PC-3 (cell line): ENCODE measurements around the gene CCDC191.

ENCODE experiments used
- EZH2 ChIP-seq: fragments of 300-600 bp; sonication (generic); IDR thresholded peaks from one replicate; pipeline ENCODE4 v1.6.1; 2017; ENCODE audit warnings: antibody characterized with exemption, mild to moderate bottlenecking, low read length; ENCODE audit not compliant: unreplicated experiment
- EZH2phosphoT487 ChIP-seq: fragments of 300-600 bp; sonication (generic); IDR thresholded peaks from 2 replicates; pipeline ENCODE4 v1.6.1; 2018; ENCODE audit warnings: mild to moderate bottlenecking, antibody characterized with exemption, low read length, borderline replicate concordance
- TF ChIP-seq, protein P1 (sequence below): fragments of 300-600 bp; sonication (generic); conservative IDR thresholded peaks from 2 replicates; pipeline ENCODE4 v1.5.1; 2017; ENCODE audit warnings: antibody characterized with exemption, low read depth, mild to moderate bottlenecking, low read length

DNA sequence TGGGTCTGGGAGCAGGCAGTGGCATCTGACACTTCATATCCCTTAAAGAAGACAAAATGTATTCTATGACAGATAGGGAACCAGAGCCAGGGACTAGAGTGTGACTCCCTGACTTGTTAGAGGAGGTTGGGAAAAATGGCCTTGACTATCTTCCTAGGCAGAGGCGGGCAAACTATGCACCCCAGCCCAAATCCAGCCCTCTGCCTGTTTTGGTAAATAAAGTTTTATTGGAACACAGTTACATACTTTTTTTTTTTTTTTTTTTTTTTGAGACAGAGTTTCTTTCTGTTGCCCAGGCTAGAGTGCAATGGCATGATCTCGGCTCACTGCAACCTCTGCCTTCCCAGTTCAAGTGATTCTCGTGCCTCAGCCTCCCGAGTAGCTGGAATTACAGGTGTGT, 47.5 kb upstream of the CCDC191 start:
- TF ChIP-seq, protein P1, sequence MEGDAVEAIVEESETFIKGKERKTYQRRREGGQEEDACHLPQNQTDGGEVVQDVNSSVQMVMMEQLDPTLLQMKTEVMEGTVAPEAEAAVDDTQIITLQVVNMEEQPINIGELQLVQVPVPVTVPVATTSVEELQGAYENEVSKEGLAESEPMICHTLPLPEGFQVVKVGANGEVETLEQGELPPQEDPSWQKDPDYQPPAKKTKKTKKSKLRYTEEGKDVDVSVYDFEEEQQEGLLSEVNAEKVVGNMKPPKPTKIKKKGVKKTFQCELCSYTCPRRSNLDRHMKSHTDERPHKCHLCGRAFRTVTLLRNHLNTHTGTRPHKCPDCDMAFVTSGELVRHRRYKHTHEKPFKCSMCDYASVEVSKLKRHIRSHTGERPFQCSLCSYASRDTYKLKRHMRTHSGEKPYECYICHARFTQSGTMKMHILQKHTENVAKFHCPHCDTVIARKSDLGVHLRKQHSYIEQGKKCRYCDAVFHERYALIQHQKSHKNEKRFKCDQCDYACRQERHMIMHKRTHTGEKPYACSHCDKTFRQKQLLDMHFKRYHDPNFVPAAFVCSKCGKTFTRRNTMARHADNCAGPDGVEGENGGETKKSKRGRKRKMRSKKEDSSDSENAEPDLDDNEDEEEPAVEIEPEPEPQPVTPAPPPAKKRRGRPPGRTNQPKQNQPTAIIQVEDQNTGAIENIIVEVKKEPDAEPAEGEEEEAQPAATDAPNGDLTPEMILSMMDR = no peak
- TF ChIP-seq EZH2 (no peak), EZH2phosphoT487 (no peak)
